NB4 (cell line): ENCODE measurements around the gene PPP1CB.

Experiments
- POLR2A ChIP-seq: IDR thresholded peaks from 2 replicates; pipeline ENCODE4 v1.6.1; 2011; ENCODE audit warnings: mild to moderate bottlenecking; ENCODE audit not compliant: insufficient read length; ENCODE audit errors: extremely low read depth
- TF ChIP-seq, protein P1 (sequence below): IDR thresholded peaks from one replicate; pipeline ENCODE4 v1.5.1; 2012; ENCODE audit warnings: low read depth, low read length

DNA sequence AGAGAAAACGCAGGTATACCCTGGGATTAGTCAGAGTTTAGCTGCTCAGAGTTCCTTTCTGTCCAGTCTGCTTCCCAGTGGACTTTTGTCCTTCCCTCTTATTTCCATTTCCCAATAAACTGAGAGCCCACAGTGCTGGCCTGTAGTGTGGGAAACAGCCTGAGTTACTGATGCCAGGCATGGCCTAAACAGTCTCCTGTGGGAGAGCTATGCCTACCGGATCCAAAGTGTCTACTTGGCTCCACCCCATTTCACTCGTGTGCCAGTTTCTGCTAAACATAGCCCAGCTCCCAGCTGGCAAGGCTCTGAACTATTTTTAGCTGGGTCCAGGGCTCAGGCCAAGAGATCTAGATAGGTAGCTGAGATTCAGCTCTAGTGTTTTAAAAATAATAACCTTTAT lies 15.6 kb upstream of the PPP1CB start:
- TF ChIP-seq, protein P1, sequence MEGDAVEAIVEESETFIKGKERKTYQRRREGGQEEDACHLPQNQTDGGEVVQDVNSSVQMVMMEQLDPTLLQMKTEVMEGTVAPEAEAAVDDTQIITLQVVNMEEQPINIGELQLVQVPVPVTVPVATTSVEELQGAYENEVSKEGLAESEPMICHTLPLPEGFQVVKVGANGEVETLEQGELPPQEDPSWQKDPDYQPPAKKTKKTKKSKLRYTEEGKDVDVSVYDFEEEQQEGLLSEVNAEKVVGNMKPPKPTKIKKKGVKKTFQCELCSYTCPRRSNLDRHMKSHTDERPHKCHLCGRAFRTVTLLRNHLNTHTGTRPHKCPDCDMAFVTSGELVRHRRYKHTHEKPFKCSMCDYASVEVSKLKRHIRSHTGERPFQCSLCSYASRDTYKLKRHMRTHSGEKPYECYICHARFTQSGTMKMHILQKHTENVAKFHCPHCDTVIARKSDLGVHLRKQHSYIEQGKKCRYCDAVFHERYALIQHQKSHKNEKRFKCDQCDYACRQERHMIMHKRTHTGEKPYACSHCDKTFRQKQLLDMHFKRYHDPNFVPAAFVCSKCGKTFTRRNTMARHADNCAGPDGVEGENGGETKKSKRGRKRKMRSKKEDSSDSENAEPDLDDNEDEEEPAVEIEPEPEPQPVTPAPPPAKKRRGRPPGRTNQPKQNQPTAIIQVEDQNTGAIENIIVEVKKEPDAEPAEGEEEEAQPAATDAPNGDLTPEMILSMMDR: no peak
- no peak for TF ChIP-seq POLR2A
